GM23338 (cell line): ENCODE data around the gene ACCSL. TPM values are rescaled to one million over a fixed set of nuclear protein-coding genes. Genes with fewer than 3 reads are reported as not detected.

Experiments used
- ATAC-seq: fragments of 200-7000 bp; cut with Tn5 transposase; 3 replicates; pipeline ENCODE4 v1.9.1; 2020
- DNase-seq: peaks from one replicate; pipeline ENCODE4 v3.0.0-alpha.2; 2015; ENCODE audit warnings: low spot score
- H2AFZ ChIP-seq: fragments of 200-600 bp; sonication (generic); 2 replicates; pipeline ENCODE4 v1.8.0; 2016; ENCODE audit warnings: antibody characterized with exemption, mild to moderate bottlenecking, moderate library complexity
- H3F3A ChIP-seq: fragments of 200-600 bp; sonication (generic); replicated peaks from 2 replicates; pipeline ENCODE4 v1.8.0; 2017; ENCODE audit warnings: antibody characterized with exemption, mixed run types, low read depth
- H3K27ac ChIP-seq: fragments of 200-600 bp; sonication (generic); 2 replicates; pipeline ENCODE4 v1.6.1; 2016; ENCODE audit warnings: low read depth
- H3K27me3 ChIP-seq: fragments of 200-600 bp; sonication (generic); 2 replicates; pipeline ENCODE4 v1.8.0; 2016; ENCODE audit warnings: mild to moderate bottlenecking, mixed run types, moderate library complexity; ENCODE audit not compliant: insufficient read depth
- H3K36me3 ChIP-seq: fragments of 200-600 bp; sonication (generic); 2 replicates; pipeline ENCODE4 v1.8.0; 2016; ENCODE audit warnings: mild to moderate bottlenecking; ENCODE audit not compliant: insufficient read depth
- H3K4me1 ChIP-seq: fragments of 200-600 bp; sonication (generic); 2 replicates; pipeline ENCODE4 v1.8.0; 2016; ENCODE audit warnings: mild to moderate bottlenecking, moderate library complexity; ENCODE audit not compliant: insufficient read depth
- H3K4me2 ChIP-seq: fragments of 200-600 bp; sonication (generic); 2 replicates; pipeline ENCODE4 v1.7.1; 2017; ENCODE audit warnings: mixed run types
- H3K4me3 ChIP-seq: fragments of 200-600 bp; sonication (generic); 2 replicates; pipeline ENCODE4 v1.6.1; 2016; ENCODE audit warnings: mixed run types
- H3K79me2 ChIP-seq: fragments of 200-600 bp; sonication (generic); replicated peaks from 2 replicates; pipeline ENCODE4 v1.8.0; 2017; ENCODE audit warnings: mild to moderate bottlenecking; ENCODE audit not compliant: insufficient read depth
- H3K9me2 ChIP-seq: fragments of 200-600 bp; sonication (generic); 2 replicates; pipeline ENCODE4 v1.8.0; 2017; ENCODE audit not compliant: insufficient read depth
- H4K20me1 ChIP-seq: fragments of 200-600 bp; sonication (generic); replicated peaks from 2 replicates; pipeline ENCODE4 v1.8.0; 2017; ENCODE audit warnings: mild to moderate bottlenecking; ENCODE audit not compliant: insufficient read depth
- H3K27ac Mint-ChIP-seq: 2 replicates; pipeline ENCODE4 v1.8.0; 2020; ENCODE audit warnings: inconsistent platforms, mild to moderate bottlenecking, moderate library complexity, mixed read lengths
- H3K27me3 Mint-ChIP-seq: 3 replicates; pipeline ENCODE4 v1.8.0; 2022; ENCODE audit warnings: low read depth, mild to moderate bottlenecking, moderate library complexity, mixed read lengths, inconsistent platforms; ENCODE audit not compliant: insufficient read depth, poor library complexity
- H3K36me3 Mint-ChIP-seq: 3 replicates; pipeline ENCODE4 v1.8.0; 2021; ENCODE audit warnings: low read depth, mild to moderate bottlenecking, inconsistent platforms, moderate library complexity, mixed read lengths
- H3K4me1 Mint-ChIP-seq: 3 replicates; pipeline ENCODE4 v1.8.0; 2020; ENCODE audit warnings: mild to moderate bottlenecking, inconsistent platforms, mixed read lengths
- H3K4me3 Mint-ChIP-seq: 3 replicates; pipeline ENCODE4 v1.8.0; 2021; ENCODE audit warnings: moderate library complexity, mild to moderate bottlenecking, inconsistent platforms, mixed read lengths
- H3K9me3 Mint-ChIP-seq: 3 replicates; pipeline ENCODE4 v1.8.0; 2020; ENCODE audit warnings: moderate library complexity, mild to moderate bottlenecking, inconsistent platforms, mixed read lengths
- CREB1 ChIP-seq: fragments of 250-450 bp; sonication (Bioruptor Pico); IDR thresholded peaks from 2 replicates; pipeline ENCODE4 v1.5.0; 2020; ENCODE audit warnings: low read depth, mild to moderate bottlenecking, moderate library complexity
- CTCF ChIP-seq, 2 experiments: fragments of 200-600 bp in 1 of 2; sonication (generic) in 1 of 2; conservative IDR thresholded peaks; 2 replicates each; pipeline versions ENCODE4 v1.5.1 to v1.6.1; 2016 to 2017; ENCODE audit warnings: antibody characterized with exemption in 2 of 2, low read depth in 2 of 2, mild to moderate bottlenecking in 2 of 2, moderate library complexity in 1 of 2
- ETS1 ChIP-seq: IDR thresholded peaks from 2 replicates; pipeline ENCODE4 v1.6.1; 2016; ENCODE audit warnings: antibody characterized with exemption
- EZH2 ChIP-seq: fragments of 200-600 bp; sonication (generic); IDR thresholded peaks from one replicate; pipeline ENCODE4 v1.8.0; 2017; ENCODE audit warnings: antibody characterized with exemption, mild to moderate bottlenecking, low read depth; ENCODE audit not compliant: unreplicated experiment
- EZH2phosphoT487 ChIP-seq: fragments of 200-600 bp; sonication (generic); IDR thresholded peaks from one replicate; pipeline ENCODE4 v1.8.1; 2018; ENCODE audit warnings: antibody characterized with exemption; ENCODE audit not compliant: unreplicated experiment
- JUNB ChIP-seq: IDR thresholded peaks from one replicate; pipeline ENCODE4 v1.6.1; 2016; ENCODE audit warnings: antibody characterized with exemption; ENCODE audit not compliant: unreplicated experiment
- NANOG ChIP-seq: IDR thresholded peaks from 2 replicates; pipeline ENCODE4 v1.6.1; 2016; ENCODE audit warnings: antibody characterized with exemption, borderline replicate concordance
- REST ChIP-seq: IDR thresholded peaks from one replicate; pipeline ENCODE4 v1.6.1; 2018; ENCODE audit warnings: antibody characterized with exemption; ENCODE audit not compliant: unreplicated experiment
- ZNF114 ChIP-seq: fragments of 250-450 bp; sonication (Bioruptor Pico); IDR thresholded peaks from 2 replicates; pipeline ENCODE4 v1.5.0; 2020; ENCODE audit warnings: mild to moderate bottlenecking, moderate library complexity
- ZNF331 ChIP-seq: fragments of 250-450 bp; sonication (Bioruptor Pico); IDR thresholded peaks from 2 replicates; pipeline ENCODE4 v1.5.0; 2020; ENCODE audit warnings: low read depth, mild to moderate bottlenecking, moderate library complexity
- polyA plus RNA-seq: library from polyadenylated mRNA; unstranded; fragments of >200 nt; fragmentation: Nextera tagmentation; extraction: Ambion mirVana; gene quantifications from 2 replicates; pipeline ENCODE4 v1.2.1, GENCODE V29; 2016
- total RNA-seq: library from RNA; depleted of rRNA; stranded (reverse); fragments of >200 nt; shearing (Covaris generic); gene quantifications from 2 replicates; pipeline ENCODE4 v1.2.3, GENCODE V29; 2014

Gene ACCSL
- total and polyA plus RNA-seq, 2 experiments from 2014 or later: not detected

- H4K20me1 ChIP-seq: no peaks in the 10 kb centered on the region
- H3F3A ChIP-seq: no peaks in the 10 kb centered on the region
- no peak for ATAC-seq
- H3K9me2 ChIP-seq: no peaks in the 10 kb centered on the region
- H3K36me3 Mint-ChIP-seq: no peaks in the 10 kb centered on the region
- H3K27ac ChIP-seq: no peak overlapping the region
- no peaks in the 10 kb centered on the region for H3K79me2 ChIP-seq
- no peak overlapping the region for H3K27ac Mint-ChIP-seq
- peaks cover 12% of the 10 kb centered on the region for H3K4me1 Mint-ChIP-seq
- peaks cover 5% of the 10 kb centered on the region; the same call in 1 of the 2 replicates for H3K4me1 ChIP-seq
- no peaks in the 10 kb centered on the region for H3K9me3 Mint-ChIP-seq
- peaks cover 14% of the 10 kb centered on the region for H3K27me3 Mint-ChIP-seq
- H3K4me3 ChIP-seq: no peak overlapping the region
- H3K36me3 ChIP-seq: no peaks in the 10 kb centered on the region
- no peak overlapping the region for H2AFZ ChIP-seq
- DNase-seq: no peak
- no peak overlapping the region for H3K4me2 ChIP-seq
- TF ChIP-seq CTCF (conservative IDR thresholded peaks at IDR 0.05; ENCODE audit: low read depth in 2 of 2) (no peak), REST (no peak), EZH2phosphoT487 (no peak), CREB1 (no peak), NANOG (no peak), EZH2 (no peak), ZNF331 (no peak), ZNF114 (CRISPR knock-in tag) (no peak)
- H3K4me3 Mint-ChIP-seq: no peak overlapping the region
- H3K27me3 ChIP-seq: no peaks in the 10 kb centered on the region
These were observed 40.2 kb upstream of the ACCSL start for GRCh38 chr11:44007481-44008087.

- H3K36me3 Mint-ChIP-seq: no peaks in the 10 kb centered on the region
- ATAC-seq: no peak
- H3K4me1 Mint-ChIP-seq: peaks cover 12% of the 10 kb centered on the region
- Histone ChIP-seq H3K36me3 (no peaks in the 10 kb centered on the region), H3K27me3 (no peaks in the 10 kb centered on the region), H3K4me3 (no peak overlapping the region), H3K4me1 (peaks cover 5% of the 10 kb centered on the region; the same call in 1 of the 2 replicates), H2AFZ (no peak overlapping the region), H3K4me2 (no peak overlapping the region), H3K9me2 (no peaks in the 10 kb centered on the region), H4K20me1 (no peaks in the 10 kb centered on the region), H3F3A (no peaks in the 10 kb centered on the region), H3K27ac (no peak overlapping the region), H3K79me2 (no peaks in the 10 kb centered on the region)
- H3K27ac Mint-ChIP-seq: no peak overlapping the region
- no peak for DNase-seq
- H3K27me3 Mint-ChIP-seq: peaks cover 14% of the 10 kb centered on the region
- H3K9me3 Mint-ChIP-seq: no peaks in the 10 kb centered on the region
- H3K4me3 Mint-ChIP-seq: no peak overlapping the region
- TF ChIP-seq JUNB: no peak
- no peak for TF ChIP-seq NANOG
- no peak for TF ChIP-seq ETS1
These were observed 39.7 kb upstream of the ACCSL start for GRCh38 chr11:44008088-44008501.
